ENCODE measurements around the gene LHFPL6.

The LHFPL6 gene

GRCh38 chr13:39397226-39397895, 205.6 kb downstream of the LHFPL6 start:
- TF ChIP-seq USF1 (IDR thresholded peaks at IDR 0.05), result no peak
- no peak for TF ChIP-seq TCF12 (IDR thresholded peaks at IDR 0.05; ENCODE audit: low read depth)
- no peak for TF ChIP-seq YY1 (IDR thresholded peaks at IDR 0.05; ENCODE audit: low read depth)
- TF ChIP-seq FOXM1 (IDR thresholded peaks at IDR 0.05; ENCODE audit: borderline replicate concordance, low read depth), result no peak
- TF ChIP-seq ZBTB7A (IDR thresholded peaks at IDR 0.05; ENCODE audit: low read depth), result no peak
- no peak for TF ChIP-seq EP300 (IDR thresholded peaks at IDR 0.05; ENCODE audit: borderline replicate concordance)
- no peak for TF ChIP-seq TEAD4 (IDR thresholded peaks at IDR 0.05)
- no peak for TF ChIP-seq RAD21 (IDR thresholded peaks at IDR 0.05; ENCODE audit: low read depth)
- TF ChIP-seq EGR1 (IDR thresholded peaks at IDR 0.05), result no peak
- no peak for TF ChIP-seq MAX (IDR thresholded peaks at IDR 0.05)
- no peak for TF ChIP-seq NFIC (IDR thresholded peaks at IDR 0.05)
- no peak for TF ChIP-seq CEBPB (IDR thresholded peaks at IDR 0.05)
- no peak for TF ChIP-seq REST (IDR thresholded peaks at IDR 0.05; ENCODE audit: low read depth)
- TF ChIP-seq TAF1 (IDR thresholded peaks at IDR 0.05; ENCODE audit: low read depth), result no peak
- no peak for TF ChIP-seq CREB1 (IDR thresholded peaks at IDR 0.05; ENCODE audit: low read depth)

GRCh38 chr13:39394796-39395678, 208.0 kb downstream of the LHFPL6 start:
- TF ChIP-seq ZBTB7A (IDR thresholded peaks at IDR 0.05; ENCODE audit: low read depth), result no peak
- no peak for TF ChIP-seq CEBPB (IDR thresholded peaks at IDR 0.05)
- no peak for TF ChIP-seq NFIC (IDR thresholded peaks at IDR 0.05)
- no peak for TF ChIP-seq TCF12 (IDR thresholded peaks at IDR 0.05; ENCODE audit: low read depth)
- TF ChIP-seq REST (IDR thresholded peaks at IDR 0.05; ENCODE audit: low read depth), result no peak
- TF ChIP-seq FOXM1 (IDR thresholded peaks at IDR 0.05; ENCODE audit: borderline replicate concordance, low read depth), result no peak
- no peak for TF ChIP-seq EP300 (IDR thresholded peaks at IDR 0.05; ENCODE audit: borderline replicate concordance)
- TF ChIP-seq USF1 (IDR thresholded peaks at IDR 0.05), result no peak
- TF ChIP-seq YY1 (IDR thresholded peaks at IDR 0.05; ENCODE audit: low read depth), result no peak
- TF ChIP-seq MAX (IDR thresholded peaks at IDR 0.05), result no peak
- TF ChIP-seq CREB1 (IDR thresholded peaks at IDR 0.05; ENCODE audit: low read depth), result no peak
- TF ChIP-seq EGR1 (IDR thresholded peaks at IDR 0.05), result no peak
- TF ChIP-seq TAF1 (IDR thresholded peaks at IDR 0.05; ENCODE audit: low read depth), result no peak
- TF ChIP-seq TEAD4 (IDR thresholded peaks at IDR 0.05), result no peak
- TF ChIP-seq RAD21 (IDR thresholded peaks at IDR 0.05; ENCODE audit: low read depth), result no peak

GRCh38 chr13:39391761-39392160, 211.2 kb downstream of the LHFPL6 start:
- TF ChIP-seq CEBPB (IDR thresholded peaks at IDR 0.05) (no peak), USF1 (IDR thresholded peaks at IDR 0.05) (no peak), TAF1 (IDR thresholded peaks at IDR 0.05; ENCODE audit: low read depth) (no peak), TCF12 (IDR thresholded peaks at IDR 0.05; ENCODE audit: low read depth) (no peak), EGR1 (IDR thresholded peaks at IDR 0.05) (no peak), ZBTB7A (IDR thresholded peaks at IDR 0.05; ENCODE audit: low read depth) (no peak), NFIC (IDR thresholded peaks at IDR 0.05) (no peak), RAD21 (IDR thresholded peaks at IDR 0.05; ENCODE audit: low read depth) (no peak), MAX (IDR thresholded peaks at IDR 0.05) (no peak), FOXM1 (IDR thresholded peaks at IDR 0.05; ENCODE audit: borderline replicate concordance, low read depth) (no peak), REST (IDR thresholded peaks at IDR 0.05; ENCODE audit: low read depth) (no peak), EP300 (IDR thresholded peaks at IDR 0.05; ENCODE audit: borderline replicate concordance) (no peak), TEAD4 (IDR thresholded peaks at IDR 0.05) (no peak), YY1 (IDR thresholded peaks at IDR 0.05; ENCODE audit: low read depth) (no peak)
